Suprapubic skin (tissue), 4 donors: ENCODE measurements around the gene AFF4. TPM values are rescaled to one million over a fixed set of nuclear protein-coding genes. Genes with fewer than 3 reads are reported as not detected.

Experiments used
- DNase-seq, 2 donors: peaks; one replicate each; pipeline ENCODE4 v3.0.0-alpha.2; 2019; ENCODE audit warnings: low spot score in 2 of 2
- H3K27ac ChIP-seq: fragments of 200-600 bp; sonication (generic); one replicate; pipeline ENCODE4 v1.5.1; 2019
- H3K27me3 ChIP-seq: fragments of 200-600 bp; sonication (generic); one replicate; pipeline ENCODE4 v1.5.1; 2019
- H3K36me3 ChIP-seq: fragments of 200-600 bp; sonication (generic); one replicate; pipeline ENCODE4 v1.5.1; 2019
- H3K4me1 ChIP-seq: fragments of 200-600 bp; sonication (generic); one replicate; pipeline ENCODE4 v1.5.1; 2019
- H3K4me3 ChIP-seq: fragments of 200-600 bp; sonication (generic); one replicate; pipeline ENCODE4 v1.5.1; 2019; ENCODE audit warnings: mild to moderate bottlenecking
- H3K9me3 ChIP-seq: fragments of 200-600 bp; sonication (generic); one replicate; pipeline ENCODE4 v1.5.1; 2019
- CTCF ChIP-seq, 2 donors: fragments of 200-600 bp in 1 of 2; fragments of 450-650 bp in 1 of 2; sonication (generic) in 1 of 2; IDR thresholded peaks; one replicate each; pipeline ENCODE4 v1.5.1; 2016 to 2019; ENCODE audit warnings: antibody characterized with exemption in 2 of 2, mild to moderate bottlenecking in 1 of 2, moderate library complexity in 1 of 2
- EP300 ChIP-seq: sonication (generic); formaldehyde crosslinking; IDR thresholded peaks from one replicate; pipeline ENCODE4 v1.6.1; 2017; ENCODE audit warnings: antibody characterized with exemption
- POLR2A ChIP-seq, 2 donors: fragments of 450-650 bp; IDR thresholded peaks; one replicate each; pipeline ENCODE4 v1.6.1; 2017; ENCODE audit warnings: antibody characterized with exemption in 2 of 2, mild to moderate bottlenecking in 2 of 2, moderate library complexity in 2 of 2
- POLR2AphosphoS5 ChIP-seq, 3 donors: sonication (generic); formaldehyde crosslinking; IDR thresholded peaks; one replicate each; pipeline ENCODE4 v1.6.1; 2017; ENCODE audit warnings: antibody characterized with exemption in 3 of 3
- WGBS: methylation state at CpG from one replicate; pipeline ENCODE4 v1.1.5; 2018; 5-methylcytosine and 5-hydroxymethylcytosine counted together
- total RNA-seq, 4 donors: library from RNA; depleted of rRNA; stranded (reverse); fragments of >200 nt; gene quantifications; one replicate each; pipeline ENCODE4 v1.1.0, GENCODE V29; 2016

AFF4 gene
- total RNA-seq, 4 donors from 2014 or later = 55.8 to 107 (median 71.7) TPM

GRCh38 chr5:132916086-132916485, 47.3 kb downstream of the AFF4 start:
- TF ChIP-seq EP300 = no peak
- no peak for TF ChIP-seq CTCF (IDR thresholded peaks at IDR 0.05)
- no peak for TF ChIP-seq POLR2A (IDR thresholded peaks at IDR 0.05)
- no peak for TF ChIP-seq POLR2AphosphoS5 (IDR thresholded peaks at IDR 0.05)
- no peak for DNase-seq
- no peaks in the 10 kb centered on the region for H3K4me1 ChIP-seq
- H3K36me3 ChIP-seq = peaks cover 51% of the 10 kb centered on the region
- no peaks in the 10 kb centered on the region for H3K27me3 ChIP-seq
- WGBS = 94% methylated on average over 3 of the region's 3 CpGs
- H3K4me3 ChIP-seq = no peak overlapping the region
- H3K27ac ChIP-seq = no peak overlapping the region
- no peaks in the 10 kb centered on the region for H3K9me3 ChIP-seq

DNA sequence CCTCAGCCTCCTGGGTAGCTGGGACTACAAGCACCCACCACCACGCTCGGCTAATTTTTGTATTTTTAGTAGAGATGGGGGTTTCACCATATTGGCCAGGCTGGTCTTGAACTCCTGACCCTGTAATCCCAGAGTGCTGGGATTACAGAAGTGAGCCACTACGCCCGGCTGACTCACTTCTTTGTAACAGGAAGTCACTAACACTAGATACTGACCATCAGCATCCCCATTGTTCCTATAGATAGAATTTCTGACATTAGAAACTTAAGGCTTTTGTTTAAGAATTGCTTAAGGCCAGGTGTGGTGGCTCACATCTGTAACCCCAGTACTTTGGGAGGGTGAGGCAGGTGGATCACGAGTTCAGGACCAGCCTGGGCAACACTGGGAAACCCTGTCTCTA, 47.8 kb downstream of the AFF4 start:
- 90% methylated on average over 5 of the region's 5 CpGs for WGBS
- H3K9me3 ChIP-seq = no peaks in the 10 kb centered on the region
- no peak overlapping the region for H3K27ac ChIP-seq
- no peak for DNase-seq
- no peaks in the 10 kb centered on the region for H3K27me3 ChIP-seq
- peaks cover 47% of the 10 kb centered on the region for H3K36me3 ChIP-seq
- H3K4me3 ChIP-seq = no peak overlapping the region
- no peaks in the 10 kb centered on the region for H3K4me1 ChIP-seq
- TF ChIP-seq EP300 (no peak), POLR2A (IDR thresholded peaks at IDR 0.05) (no peak), CTCF (IDR thresholded peaks at IDR 0.05) (no peak), POLR2AphosphoS5 (IDR thresholded peaks at IDR 0.05) (no peak)

DNA sequence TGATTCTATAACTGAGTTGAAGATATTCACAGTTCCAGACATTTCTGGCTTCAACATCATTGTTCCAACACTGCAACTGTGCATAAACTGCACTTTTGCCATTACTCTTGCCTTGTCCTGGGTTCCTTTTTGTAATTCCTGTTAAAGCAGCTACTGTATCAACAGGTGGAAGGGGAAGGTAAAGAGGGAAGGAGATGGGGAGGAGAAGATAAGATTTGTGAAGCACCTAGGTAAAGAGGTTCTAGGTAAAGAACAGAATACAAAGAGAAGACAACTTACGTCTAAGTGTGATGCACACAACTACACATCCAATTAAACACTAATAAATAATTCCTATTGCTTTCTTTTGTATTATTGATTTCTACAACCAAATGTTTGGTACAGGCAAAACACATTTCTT, 53.7 kb downstream of the AFF4 start:
- Histone ChIP-seq H3K27me3 (no peaks in the 10 kb centered on the region), H3K9me3 (no peaks in the 10 kb centered on the region), H3K27ac (no peak overlapping the region), H3K4me3 (no peak overlapping the region), H3K4me1 (peaks cover 6% of the 10 kb centered on the region), H3K36me3 (peaks cover 25% of the 10 kb centered on the region)
- no peak for DNase-seq
- WGBS = 93% methylated on average over 1 of the region's 1 CpG
- TF ChIP-seq EP300 (no peak), CTCF (IDR thresholded peaks at IDR 0.05) (no peak), POLR2A (IDR thresholded peaks at IDR 0.05) (no peak), POLR2AphosphoS5 (IDR thresholded peaks at IDR 0.05) (no peak)

DNA sequence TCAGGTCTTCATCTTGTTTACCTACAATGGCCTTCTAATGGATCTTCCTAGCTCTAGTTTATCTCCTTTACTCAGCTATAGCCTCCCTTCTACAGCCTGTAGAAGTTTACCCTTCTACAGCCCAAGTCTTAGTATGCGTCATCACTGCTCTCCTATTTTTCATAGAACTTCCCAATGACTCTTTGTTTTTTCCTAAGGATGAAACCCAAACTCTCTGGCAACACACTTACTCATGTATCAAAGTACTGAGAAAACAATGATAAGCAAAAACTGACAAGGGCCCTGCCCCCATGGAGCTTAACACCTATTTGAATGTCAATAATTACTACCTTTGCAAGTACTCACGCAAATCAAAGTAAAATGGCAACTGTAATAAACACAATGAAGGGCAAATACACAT, 56.3 kb downstream of the AFF4 start:
- TF ChIP-seq CTCF (IDR thresholded peaks at IDR 0.05) (no peak), EP300 (no peak), POLR2A (IDR thresholded peaks at IDR 0.05) (no peak), POLR2AphosphoS5 (IDR thresholded peaks at IDR 0.05) (no peak)
- no peak for DNase-seq
- Histone ChIP-seq H3K27ac (no peak overlapping the region), H3K27me3 (no peaks in the 10 kb centered on the region), H3K9me3 (no peaks in the 10 kb centered on the region), H3K4me3 (no peak overlapping the region), H3K4me1 (peaks cover 6% of the 10 kb centered on the region), H3K36me3 (peaks cover 20% of the 10 kb centered on the region)
- WGBS = 96% methylated on average over 2 of the region's 2 CpGs

- H3K4me1 ChIP-seq = peaks cover 6% of the 10 kb centered on the region
- no peak for TF ChIP-seq POLR2A (IDR thresholded peaks at IDR 0.05)
- no peak for TF ChIP-seq POLR2AphosphoS5 (IDR thresholded peaks at IDR 0.05)
- no peak for TF ChIP-seq CTCF (IDR thresholded peaks at IDR 0.05)
- TF ChIP-seq EP300 = no peak
- peaks cover 25% of the 10 kb centered on the region for H3K36me3 ChIP-seq
- 46% methylated on average over 2 of the region's 2 CpGs for WGBS
- no peaks in the 10 kb centered on the region for H3K27me3 ChIP-seq
- H3K4me3 ChIP-seq = no peak overlapping the region
- no peak for DNase-seq
- no peaks in the 10 kb centered on the region for H3K9me3 ChIP-seq
- H3K27ac ChIP-seq = no peak overlapping the region
These were observed 57.5 kb downstream of the AFF4 start for GRCh38 chr5:132905938-132906337.
